ENCODE data around the gene DHX8. TPM values are rescaled to one million over a fixed set of nuclear protein-coding genes. Genes with fewer than 3 reads are reported as not detected.
"Not testable (repeated sequence)": the region's sequence is repeated elsewhere in the genome, so short reads cannot be mapped to it uniquely, and the experiment has no call there.

DHX8 gene
- polyA plus RNA-seq = 10 to 100 TPM; 16.5 to 61.6 (median 38.1) TPM

- peaks cover 0 to 12% (median 6%) of the 10 kb centered on the region in 3 donors for H3K27me3 Mint-ChIP-seq (ENCODE audit: low read depth in 3 of 3)
- peak; percentile 98 to 99 (median 99) for DNase-seq
- peaks cover 0 to 2% (median 0%) of the 10 kb centered on the region in 6 donors for H3K9me3 Mint-ChIP-seq
- H3K27ac Mint-ChIP-seq = peak within 1 kb of the TSS; percentile 91 to 99 (median 98)
- no peaks in the 10 kb centered on the region for H3K36me3 Mint-ChIP-seq
- H3K4me3 Mint-ChIP-seq = peak within 1 kb of the TSS; percentile 99 to 100 (median 100)
- H3K4me1 Mint-ChIP-seq = peaks cover 35 to 47% of the 10 kb centered on the region in 2 donors
These were observed at the start of gene DHX8 for GRCh38 chr17:43483674-43484551. Gene DHX8 (plus strand): TSS chr17:43483975. CDS start chr17:43484038, 63 bp downstream.

- H3K4me3 Mint-ChIP-seq = no peak overlapping the region
- no peak for DNase-seq
- no peaks in the 10 kb centered on the region for H3K36me3 Mint-ChIP-seq
- no peaks in the 10 kb centered on the region for H3K9me3 Mint-ChIP-seq
- H3K27me3 Mint-ChIP-seq (ENCODE audit: low read depth in 3 of 3) = peaks cover 1 to 15% (median 5%) of the 10 kb centered on the region in 3 donors
- H3K27ac Mint-ChIP-seq = no peak overlapping the region
- H3K4me1 Mint-ChIP-seq = no peaks in the 10 kb centered on the region
These were observed 48.9 kb upstream of the DHX8 start for GRCh38 chr17:43434902-43435319.

- Mint-ChIP-seq H3K9me3 (no peaks in the 10 kb centered on the region), H3K4me1 (no peaks in the 10 kb centered on the region), H3K27ac (no peak overlapping the region), H3K27me3 (ENCODE audit: low read depth in 3 of 3) (peaks cover 1 to 11% (median 4%) of the 10 kb centered on the region in 3 donors), H3K36me3 (no peaks in the 10 kb centered on the region), H3K4me3 (no peak overlapping the region)
- DNase-seq = no peak
These were observed 46.0 kb upstream of the DHX8 start for GRCh38 chr17:43437756-43438155.

- no peak overlapping the region for H3K27ac Mint-ChIP-seq
- H3K9me3 Mint-ChIP-seq = no peaks in the 10 kb centered on the region
- no peak for DNase-seq
- H3K27me3 Mint-ChIP-seq (ENCODE audit: low read depth in 3 of 3) = peaks cover 1 to 10% (median 4%) of the 10 kb centered on the region in 3 donors
- no peaks in the 10 kb centered on the region for H3K36me3 Mint-ChIP-seq
- no peaks in the 10 kb centered on the region for H3K4me1 Mint-ChIP-seq
- no peak overlapping the region for H3K4me3 Mint-ChIP-seq
These were observed 45.1 kb upstream of the DHX8 start for GRCh38 chr17:43438626-43439025.

- no peak overlapping the region for H3K27ac Mint-ChIP-seq
- no peaks in the 10 kb centered on the region for H3K36me3 Mint-ChIP-seq
- no peak for DNase-seq
- H3K9me3 Mint-ChIP-seq = no peaks in the 10 kb centered on the region
- H3K4me1 Mint-ChIP-seq = no peaks in the 10 kb centered on the region
- H3K27me3 Mint-ChIP-seq (ENCODE audit: low read depth in 3 of 3) = peaks cover 1 to 5% (median 4%) of the 10 kb centered on the region in 3 donors
- H3K4me3 Mint-ChIP-seq = no peak overlapping the region
These were observed 44.7 kb upstream of the DHX8 start for GRCh38 chr17:43439041-43439440.

- Mint-ChIP-seq H3K36me3 (no peaks in the 10 kb centered on the region), H3K27ac (no peak overlapping the region), H3K4me1 (no peaks in the 10 kb centered on the region), H3K27me3 (ENCODE audit: low read depth in 3 of 3) (peaks cover 2 to 11% (median 3%) of the 10 kb centered on the region in 3 donors), H3K9me3 (no peaks in the 10 kb centered on the region), H3K4me3 (no peak overlapping the region)
- no peak for DNase-seq
These were observed 41.1 kb upstream of the DHX8 start for GRCh38 chr17:43442711-43443110.

- H3K36me3 Mint-ChIP-seq = no peaks in the 10 kb centered on the region
- DNase-seq = no peak
- H3K4me3 Mint-ChIP-seq = no peak overlapping the region
- no peaks in the 10 kb centered on the region for H3K4me1 Mint-ChIP-seq
- H3K27ac Mint-ChIP-seq = no peak overlapping the region
- H3K27me3 Mint-ChIP-seq (ENCODE audit: low read depth in 3 of 3) = peaks cover 3 to 14% (median 5%) of the 10 kb centered on the region in 3 donors
- H3K9me3 Mint-ChIP-seq = no peaks in the 10 kb centered on the region
These were observed 40.4 kb upstream of the DHX8 start for GRCh38 chr17:43443381-43443780.

- H3K4me3 Mint-ChIP-seq = no peak overlapping the region
- no peaks in the 10 kb centered on the region for H3K4me1 Mint-ChIP-seq
- H3K36me3 Mint-ChIP-seq = no peaks in the 10 kb centered on the region
- peaks cover 3 to 15% (median 5%) of the 10 kb centered on the region in 3 donors for H3K27me3 Mint-ChIP-seq (ENCODE audit: low read depth in 3 of 3)
- H3K9me3 Mint-ChIP-seq = no peaks in the 10 kb centered on the region
- no peak overlapping the region for H3K27ac Mint-ChIP-seq
- DNase-seq = no peak
These were observed 39.4 kb upstream of the DHX8 start for GRCh38 chr17:43444223-43445008.

GRCh38 chr17:43445009-43445589 is 38.7 kb upstream of the DHX8 start:
- H3K4me3 Mint-ChIP-seq = no peak overlapping the region
- H3K36me3 Mint-ChIP-seq = no peaks in the 10 kb centered on the region
- H3K4me1 Mint-ChIP-seq = no peaks in the 10 kb centered on the region
- no peak overlapping the region for H3K27ac Mint-ChIP-seq
- DNase-seq = no peak
- peaks cover 5 to 15% (median 5%) of the 10 kb centered on the region in 3 donors for H3K27me3 Mint-ChIP-seq (ENCODE audit: low read depth in 3 of 3)
- H3K9me3 Mint-ChIP-seq = no peaks in the 10 kb centered on the region

- Mint-ChIP-seq H3K27me3 (ENCODE audit: low read depth in 3 of 3) (peaks cover 5 to 12% (median 5%) of the 10 kb centered on the region in 3 donors), H3K27ac (no peak overlapping the region), H3K4me1 (no peaks in the 10 kb centered on the region), H3K36me3 (no peaks in the 10 kb centered on the region), H3K9me3 (no peaks in the 10 kb centered on the region), H3K4me3 (no peak overlapping the region)
- DNase-seq = no peak
These were observed 37.0 kb upstream of the DHX8 start for GRCh38 chr17:43446773-43447172.

- no peak for DNase-seq
- Mint-ChIP-seq H3K9me3 (no peaks in the 10 kb centered on the region), H3K36me3 (no peaks in the 10 kb centered on the region), H3K4me3 (no peak overlapping the region), H3K27ac (no peak overlapping the region), H3K27me3 (ENCODE audit: low read depth in 3 of 3) (peaks cover 3 to 12% (median 5%) of the 10 kb centered on the region in 3 donors), H3K4me1 (no peaks in the 10 kb centered on the region)
These were observed 34.9 kb upstream of the DHX8 start for GRCh38 chr17:43448720-43449469.

GRCh38 chr17:43449470-43450248 is 34.1 kb upstream of the DHX8 start:
- DNase-seq = no peak
- H3K27me3 Mint-ChIP-seq (ENCODE audit: low read depth in 3 of 3) = peaks cover 4 to 10% (median 5%) of the 10 kb centered on the region in 3 donors
- no peaks in the 10 kb centered on the region for H3K4me1 Mint-ChIP-seq
- H3K9me3 Mint-ChIP-seq = no peaks in the 10 kb centered on the region
- no peak overlapping the region for H3K4me3 Mint-ChIP-seq
- no peaks in the 10 kb centered on the region for H3K36me3 Mint-ChIP-seq
- no peak overlapping the region for H3K27ac Mint-ChIP-seq

GRCh38 chr17:43450791-43451190 is 33.0 kb upstream of the DHX8 start:
- not testable (repeated sequence) for H3K27ac Mint-ChIP-seq; DNase-seq; H3K4me1 Mint-ChIP-seq; H3K36me3 Mint-ChIP-seq; H3K4me3 Mint-ChIP-seq; H3K27me3 Mint-ChIP-seq (ENCODE audit: low read depth in 3 of 3); H3K9me3 Mint-ChIP-seq

Measured in immature natural killer cell (primary cell).